ENCODE results near the gene MRPL28. TPM values are rescaled to one million over a fixed set of nuclear protein-coding genes. Genes with fewer than 3 reads are reported as not detected.

MRPL28 gene
- total and polyA plus RNA-seq, 2 experiments from 2014 or later, result 242 to 290 TPM

DNA sequence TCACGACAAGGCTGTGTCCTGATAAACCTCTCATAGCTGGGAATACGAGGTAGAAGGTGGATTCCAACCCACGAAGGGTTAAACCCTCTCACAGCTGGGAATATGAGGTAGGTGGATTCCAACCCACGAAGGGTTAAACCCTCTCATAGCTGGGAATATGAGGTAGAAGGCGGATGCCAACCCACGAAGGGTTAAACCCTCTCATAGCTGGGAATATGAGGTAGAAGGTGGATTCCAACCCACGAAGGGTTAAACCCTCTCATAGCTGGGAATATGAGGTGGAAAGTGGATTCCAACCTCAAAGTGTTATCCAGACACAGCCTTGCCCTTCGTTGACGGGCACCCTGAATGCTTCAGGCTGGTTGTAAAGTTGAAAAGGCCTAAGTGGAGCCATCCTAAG is 48.8 kb downstream of the MRPL28 start:
- no peak for DNase-seq (ENCODE audit: low read depth in 1 of 2, low spot score in 1 of 2)
- no peak overlapping the region for H3K4me3 ChIP-seq
- TF ChIP-seq, protein P1, sequence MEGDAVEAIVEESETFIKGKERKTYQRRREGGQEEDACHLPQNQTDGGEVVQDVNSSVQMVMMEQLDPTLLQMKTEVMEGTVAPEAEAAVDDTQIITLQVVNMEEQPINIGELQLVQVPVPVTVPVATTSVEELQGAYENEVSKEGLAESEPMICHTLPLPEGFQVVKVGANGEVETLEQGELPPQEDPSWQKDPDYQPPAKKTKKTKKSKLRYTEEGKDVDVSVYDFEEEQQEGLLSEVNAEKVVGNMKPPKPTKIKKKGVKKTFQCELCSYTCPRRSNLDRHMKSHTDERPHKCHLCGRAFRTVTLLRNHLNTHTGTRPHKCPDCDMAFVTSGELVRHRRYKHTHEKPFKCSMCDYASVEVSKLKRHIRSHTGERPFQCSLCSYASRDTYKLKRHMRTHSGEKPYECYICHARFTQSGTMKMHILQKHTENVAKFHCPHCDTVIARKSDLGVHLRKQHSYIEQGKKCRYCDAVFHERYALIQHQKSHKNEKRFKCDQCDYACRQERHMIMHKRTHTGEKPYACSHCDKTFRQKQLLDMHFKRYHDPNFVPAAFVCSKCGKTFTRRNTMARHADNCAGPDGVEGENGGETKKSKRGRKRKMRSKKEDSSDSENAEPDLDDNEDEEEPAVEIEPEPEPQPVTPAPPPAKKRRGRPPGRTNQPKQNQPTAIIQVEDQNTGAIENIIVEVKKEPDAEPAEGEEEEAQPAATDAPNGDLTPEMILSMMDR (IDR thresholded peaks at IDR 0.05; ENCODE audit: low read depth, low read length), result no peak
- H3K27me3 ChIP-seq, result no peaks in the 10 kb centered on the region
- H3K36me3 ChIP-seq, result no peaks in the 10 kb centered on the region
- no peaks in the 10 kb centered on the region for H3K9me3 ChIP-seq (ENCODE audit: low read depth)
- peak overlapping the region; percentile 35 for H3K27ac ChIP-seq
- H3K4me1 ChIP-seq (ENCODE audit: low read depth), result peaks cover 2% of the 10 kb centered on the region

DNA sequence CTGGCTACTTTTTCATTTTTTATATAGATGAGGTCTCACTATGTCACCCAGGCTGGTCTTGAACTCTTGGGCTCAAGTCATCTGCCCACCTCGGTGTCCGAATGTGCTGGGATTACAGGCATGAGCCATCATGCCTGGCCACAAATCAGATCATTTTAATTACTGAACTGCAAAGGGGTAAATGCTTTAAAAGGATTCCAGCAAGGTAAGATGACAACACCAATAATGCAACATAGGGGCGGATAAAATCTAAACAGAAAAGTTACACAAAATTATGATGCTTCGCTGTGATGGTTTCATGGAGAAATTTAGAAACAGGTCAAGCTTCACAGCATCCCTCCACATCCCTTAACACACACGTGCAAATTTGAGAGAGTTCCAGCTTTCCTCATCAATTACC is 50.1 kb downstream of the MRPL28 start:
- H3K27me3 ChIP-seq, result no peaks in the 10 kb centered on the region
- H3K27ac ChIP-seq, result no peak overlapping the region
- H3K36me3 ChIP-seq, result no peaks in the 10 kb centered on the region
- TF ChIP-seq, protein P1 (IDR thresholded peaks at IDR 0.05; ENCODE audit: low read depth, low read length), result no peak
- peaks cover 2% of the 10 kb centered on the region for H3K4me1 ChIP-seq (ENCODE audit: low read depth)
- H3K4me3 ChIP-seq, result no peak overlapping the region
- no peaks in the 10 kb centered on the region for H3K9me3 ChIP-seq (ENCODE audit: low read depth)
- DNase-seq (ENCODE audit: low read depth in 1 of 2, low spot score in 1 of 2), result no peak

DNA sequence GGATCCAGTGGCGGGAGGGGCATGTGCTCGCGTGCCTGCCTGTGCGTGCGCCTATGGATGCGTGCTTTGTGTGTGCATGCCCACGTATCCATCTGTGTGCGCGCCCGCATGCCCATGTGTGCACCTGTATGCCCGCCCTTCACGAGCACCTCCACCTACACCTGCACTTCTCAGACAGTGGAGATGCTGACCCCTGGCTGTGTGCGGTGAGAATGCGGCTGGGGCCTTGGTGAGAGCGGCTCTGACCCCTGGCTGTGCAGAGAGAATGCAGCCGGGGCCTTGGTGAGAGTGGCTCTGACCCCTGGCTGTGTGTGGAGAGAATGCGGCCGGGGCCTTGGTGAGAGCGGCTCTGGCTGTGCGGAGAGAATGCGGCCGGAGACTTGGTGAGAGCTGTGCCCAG is 51.7 kb downstream of the MRPL28 start:
- peaks cover 2% of the 10 kb centered on the region for H3K4me1 ChIP-seq (ENCODE audit: low read depth)
- H3K27ac ChIP-seq, result no peak overlapping the region
- H3K36me3 ChIP-seq, result no peaks in the 10 kb centered on the region
- peak in 1 of 2 donors; percentile 40 for DNase-seq (ENCODE audit: low read depth in 1 of 2, low spot score in 1 of 2)
- H3K27me3 ChIP-seq, result no peaks in the 10 kb centered on the region
- TF ChIP-seq, protein P1 (IDR thresholded peaks at IDR 0.05; ENCODE audit: low read depth, low read length), result no peak
- H3K4me3 ChIP-seq, result no peak overlapping the region
- no peaks in the 10 kb centered on the region for H3K9me3 ChIP-seq (ENCODE audit: low read depth)

DNA sequence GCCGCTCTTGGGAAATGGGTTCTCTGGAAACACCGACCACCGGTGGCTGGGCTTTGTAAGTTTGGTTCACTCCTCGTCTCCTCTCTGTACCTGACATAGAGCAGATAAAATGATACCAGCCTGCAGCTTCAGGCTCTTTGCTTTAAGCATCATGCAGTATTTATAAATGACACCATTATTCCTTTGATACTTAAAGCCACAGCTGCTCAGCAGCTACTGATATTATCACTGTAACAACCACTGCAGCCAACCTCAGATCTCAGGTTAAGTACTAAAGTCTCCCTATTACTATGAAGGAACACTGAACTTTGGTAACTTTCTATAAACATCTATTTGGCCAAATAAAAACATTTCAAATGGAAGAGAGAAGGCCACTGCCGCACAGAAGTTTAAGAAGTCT is 52.8 kb downstream of the MRPL28 start:
- no peak overlapping the region for H3K4me3 ChIP-seq
- H3K27me3 ChIP-seq, result no peaks in the 10 kb centered on the region
- H3K9me3 ChIP-seq (ENCODE audit: low read depth), result no peaks in the 10 kb centered on the region
- H3K4me1 ChIP-seq (ENCODE audit: low read depth), result peaks cover 2% of the 10 kb centered on the region
- H3K36me3 ChIP-seq, result no peaks in the 10 kb centered on the region
- no peak overlapping the region for H3K27ac ChIP-seq
- no peak for DNase-seq (ENCODE audit: low read depth in 1 of 2, low spot score in 1 of 2)
- TF ChIP-seq, protein P1 (IDR thresholded peaks at IDR 0.05; ENCODE audit: low read depth, low read length), result no peak

Other genes starting within 250 kb of the MRPL28 start
- 20.9 and 24.3 TPM in 2 replicates for gene NPRL3, start 231.9 kb downstream of the MRPL28 start, total RNA-seq
- 36.8 and 38.8 TPM in 2 replicates for gene NPRL3, start 231.9 kb downstream of the MRPL28 start, polyA plus RNA-seq
- not detected in 2 replicates for gene HBZ, start 217.9 kb downstream of the MRPL28 start, total RNA-seq
- gene HBZ, start 217.9 kb downstream of the MRPL28 start, polyA plus RNA-seq, result not detected in 2 replicates
- gene HBM, start 204.6 kb downstream of the MRPL28 start, total RNA-seq, result not detected in 2 replicates
- gene HBM, start 204.6 kb downstream of the MRPL28 start, polyA plus RNA-seq, result not detected in 2 replicates
- gene HBA2, start 197.7 kb downstream of the MRPL28 start, total RNA-seq, result 1.3 TPM in 1 of 2 replicates, not detected in the other
- gene HBA2, start 197.7 kb downstream of the MRPL28 start, polyA plus RNA-seq, result 0.52 TPM in 1 of 2 replicates, not detected in the other
- 0.42 TPM in 1 of 2 replicates, not detected in the other for gene HBA1, start 193.9 kb downstream of the MRPL28 start, total RNA-seq
- gene HBA1, start 193.9 kb downstream of the MRPL28 start, polyA plus RNA-seq, result 1.8 TPM in 1 of 2 replicates, not detected in the other
- gene HBQ1, start 190.1 kb downstream of the MRPL28 start, total RNA-seq, result 2.0 and 3.7 TPM in 2 replicates
- 0.76 and 4.0 TPM in 2 replicates for gene HBQ1, start 190.1 kb downstream of the MRPL28 start, polyA plus RNA-seq
- 94.5 and 158 TPM in 2 replicates for gene LUC7L, start 141.1 kb downstream of the MRPL28 start, total RNA-seq
- 91.0 and 105 TPM in 2 replicates for gene LUC7L, start 141.1 kb downstream of the MRPL28 start, polyA plus RNA-seq
- gene FAM234A, start 135.7 kb downstream of the MRPL28 start, total RNA-seq, result 128 and 136 TPM in 2 replicates
- gene FAM234A, start 135.7 kb downstream of the MRPL28 start, polyA plus RNA-seq, result 160 and 164 TPM in 2 replicates
- 6.6 and 14.8 TPM in 2 replicates for gene RGS11, start 94.6 kb downstream of the MRPL28 start, total RNA-seq
- 12.0 and 17.0 TPM in 2 replicates for gene RGS11, start 94.6 kb downstream of the MRPL28 start, polyA plus RNA-seq
- 5.8 and 6.5 TPM in 2 replicates for gene ARHGDIG, start 89.9 kb downstream of the MRPL28 start, total RNA-seq
- gene ARHGDIG, start 89.9 kb downstream of the MRPL28 start, polyA plus RNA-seq, result 3.1 and 9.6 TPM in 2 replicates
- gene PDIA2, start 87.4 kb downstream of the MRPL28 start, total RNA-seq, result 0.78 and 3.2 TPM in 2 replicates
- 1.7 and 4.6 TPM in 2 replicates for gene PDIA2, start 87.4 kb downstream of the MRPL28 start, polyA plus RNA-seq
- 29.1 and 49.7 TPM in 2 replicates for gene AXIN1, start 17.8 kb downstream of the MRPL28 start, total RNA-seq
- 16.5 and 25.4 TPM in 2 replicates for gene AXIN1, start 17.8 kb downstream of the MRPL28 start, polyA plus RNA-seq
- 135 and 167 TPM in 2 replicates for gene PGAP6, start 11.4 kb upstream of the MRPL28 start, total RNA-seq
- 113 and 142 TPM in 2 replicates for gene PGAP6, start 11.4 kb upstream of the MRPL28 start, polyA plus RNA-seq
- 352 and 452 TPM in 2 replicates for gene NME4, start 26.7 kb upstream of the MRPL28 start, total RNA-seq
- 518 and 664 TPM in 2 replicates for gene NME4, start 26.7 kb upstream of the MRPL28 start, polyA plus RNA-seq
- gene DECR2, start 31.3 kb upstream of the MRPL28 start, total RNA-seq, result 48.7 and 51.5 TPM in 2 replicates
- 49.5 and 50.0 TPM in 2 replicates for gene DECR2, start 31.3 kb upstream of the MRPL28 start, polyA plus RNA-seq
- gene RAB11FIP3, start 55.1 kb upstream of the MRPL28 start, total RNA-seq, result 61.8 and 77.1 TPM in 2 replicates
- 55.3 TPM in 2 replicates for gene RAB11FIP3, start 55.1 kb upstream of the MRPL28 start, polyA plus RNA-seq
- gene CAPN15, start 157.2 kb upstream of the MRPL28 start, total RNA-seq, result 58.2 and 63.3 TPM in 2 replicates
- 19.0 and 38.1 TPM in 2 replicates for gene CAPN15, start 157.2 kb upstream of the MRPL28 start, polyA plus RNA-seq
- 0.14 and 0.66 TPM in 2 replicates for gene PRR35, start 189.9 kb upstream of the MRPL28 start, total RNA-seq
- 0.40 TPM in 1 of 2 replicates, not detected in the other for gene PRR35, start 189.9 kb upstream of the MRPL28 start, polyA plus RNA-seq
- 3.6 and 3.9 TPM in 2 replicates for gene NHLRC4, start 196.5 kb upstream of the MRPL28 start, total RNA-seq
- 2.2 and 2.6 TPM in 2 replicates for gene NHLRC4, start 196.5 kb upstream of the MRPL28 start, polyA plus RNA-seq
- gene PIGQ, start 199.4 kb upstream of the MRPL28 start, total RNA-seq, result 124 and 126 TPM in 2 replicates
- 89.2 and 110 TPM in 2 replicates for gene PIGQ, start 199.4 kb upstream of the MRPL28 start, polyA plus RNA-seq
- 40.7 and 45.9 TPM in 2 replicates for gene RAB40C, start 219.5 kb upstream of the MRPL28 start, total RNA-seq
- gene RAB40C, start 219.5 kb upstream of the MRPL28 start, polyA plus RNA-seq, result 30.8 and 36.9 TPM in 2 replicates